NCI-H2171 treated with DMSO at 0.1 percent for 48 hours (cell line): ENCODE measurements around the gene CMTM4.
"Not testable (repeated sequence)": the region's sequence is repeated elsewhere in the genome, so short reads cannot be mapped to it uniquely, and the experiment has no call there.

ENCODE experiments used
- DNase-seq: peaks from one replicate; lab custom pipeline; 2025; lab: John Stamatoyannopoulos, UW

CMTM4 gene

GRCh38 chr16:66641387-66641786, 55.2 kb downstream of the CMTM4 start:
- no peak for DNase-seq

GRCh38 chr16:66640724-66641314, 55.7 kb downstream of the CMTM4 start:
- no peak for DNase-seq

GRCh38 chr16:66639091-66639885, 57.3 kb downstream of the CMTM4 start:
- DNase-seq: no peak

- no peak for DNase-seq
These were observed 58.7 kb downstream of the CMTM4 start for GRCh38 chr16:66637806-66638205.

- no peak for DNase-seq
These were observed 60.3 kb downstream of the CMTM4 start for GRCh38 chr16:66636199-66636598.

GRCh38 chr16:66635406-66635805, 61.1 kb downstream of the CMTM4 start:
- no peak for DNase-seq

- no peak for DNase-seq
These were observed 61.9 kb downstream of the CMTM4 start for GRCh38 chr16:66634527-66635196.

- DNase-seq: not testable (repeated sequence)
These were observed 65.0 kb downstream of the CMTM4 start for GRCh38 chr16:66631558-66631957.

- DNase-seq: not testable (repeated sequence)
These were observed 65.8 kb downstream of the CMTM4 start for GRCh38 chr16:66630561-66631260.

- DNase-seq: no peak
These were observed 66.7 kb downstream of the CMTM4 start for GRCh38 chr16:66629856-66630255.

GRCh38 chr16:66627611-66628378, 68.7 kb downstream of the CMTM4 start:
- DNase-seq: not testable (repeated sequence)

GRCh38 chr16:66623755-66624154, 72.8 kb downstream of the CMTM4 start:
- no peak for DNase-seq

- DNase-seq: no peak
These were observed 73.7 kb downstream of the CMTM4 start for GRCh38 chr16:66622863-66623262.

- DNase-seq: no peak
These were observed 74.6 kb downstream of the CMTM4 start for GRCh38 chr16:66621973-66622372.

GRCh38 chr16:66620429-66620795, 76.1 kb downstream of the CMTM4 start:
- DNase-seq: no peak

GRCh38 chr16:66619534-66620428, 76.8 kb downstream of the CMTM4 start:
- no peak for DNase-seq

GRCh38 chr16:66618588-66619375, 77.8 kb downstream of the CMTM4 start:
- DNase-seq: no peak

- no peak for DNase-seq
These were observed 78.8 kb downstream of the CMTM4 start for GRCh38 chr16:66617728-66618127.

GRCh38 chr16:66617010-66617434, 79.5 kb downstream of the CMTM4 start:
- DNase-seq: no peak

GRCh38 chr16:66616592-66616991, 80.0 kb downstream of the CMTM4 start:
- no peak for DNase-seq
